ENCODE data around the gene MYO15B.

DNA sequence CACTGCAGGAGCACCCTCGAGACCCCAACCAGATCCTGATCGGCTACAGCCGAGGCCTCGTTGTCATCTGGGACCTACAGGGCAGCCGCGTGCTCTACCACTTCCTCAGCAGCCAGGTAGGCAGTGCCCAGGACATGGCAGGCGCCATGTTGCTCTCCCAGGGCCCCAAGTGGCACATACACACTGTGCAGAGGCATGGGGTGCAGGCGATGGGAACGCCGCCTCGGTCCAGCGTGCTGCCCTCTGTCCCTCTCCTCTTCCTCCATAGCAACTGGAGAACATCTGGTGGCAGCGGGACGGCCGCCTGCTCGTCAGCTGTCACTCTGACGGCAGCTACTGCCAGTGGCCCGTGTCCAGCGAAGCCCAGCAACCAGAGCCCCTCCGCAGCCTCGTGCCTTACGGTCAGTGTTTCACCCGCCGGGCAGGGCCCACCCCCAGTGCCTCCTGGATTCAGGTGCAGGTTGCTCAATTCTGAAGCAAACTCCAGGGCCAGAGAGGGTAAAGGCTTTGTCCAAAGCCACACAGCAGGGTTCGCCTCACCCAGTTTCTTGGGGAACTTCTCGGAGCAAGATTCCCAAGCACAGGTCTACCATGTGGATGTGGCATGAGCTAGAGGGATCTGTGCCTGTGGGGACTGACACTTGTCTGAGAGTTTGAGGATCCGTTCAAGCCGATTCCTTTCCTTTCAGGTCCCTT, 24.4 kb upstream of the MYO15B start:
- TF ChIP-seq, protein P1, sequence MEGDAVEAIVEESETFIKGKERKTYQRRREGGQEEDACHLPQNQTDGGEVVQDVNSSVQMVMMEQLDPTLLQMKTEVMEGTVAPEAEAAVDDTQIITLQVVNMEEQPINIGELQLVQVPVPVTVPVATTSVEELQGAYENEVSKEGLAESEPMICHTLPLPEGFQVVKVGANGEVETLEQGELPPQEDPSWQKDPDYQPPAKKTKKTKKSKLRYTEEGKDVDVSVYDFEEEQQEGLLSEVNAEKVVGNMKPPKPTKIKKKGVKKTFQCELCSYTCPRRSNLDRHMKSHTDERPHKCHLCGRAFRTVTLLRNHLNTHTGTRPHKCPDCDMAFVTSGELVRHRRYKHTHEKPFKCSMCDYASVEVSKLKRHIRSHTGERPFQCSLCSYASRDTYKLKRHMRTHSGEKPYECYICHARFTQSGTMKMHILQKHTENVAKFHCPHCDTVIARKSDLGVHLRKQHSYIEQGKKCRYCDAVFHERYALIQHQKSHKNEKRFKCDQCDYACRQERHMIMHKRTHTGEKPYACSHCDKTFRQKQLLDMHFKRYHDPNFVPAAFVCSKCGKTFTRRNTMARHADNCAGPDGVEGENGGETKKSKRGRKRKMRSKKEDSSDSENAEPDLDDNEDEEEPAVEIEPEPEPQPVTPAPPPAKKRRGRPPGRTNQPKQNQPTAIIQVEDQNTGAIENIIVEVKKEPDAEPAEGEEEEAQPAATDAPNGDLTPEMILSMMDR (IDR thresholded peaks at IDR 0.05) = no peak
- no peak for TF ChIP-seq POLR2AphosphoS5 (IDR thresholded peaks at IDR 0.05; ENCODE audit: low read depth, low read length)

Measured in Panc1 (cell line).